ENCODE results near the gene CBX6.

Gene CBX6

DNA sequence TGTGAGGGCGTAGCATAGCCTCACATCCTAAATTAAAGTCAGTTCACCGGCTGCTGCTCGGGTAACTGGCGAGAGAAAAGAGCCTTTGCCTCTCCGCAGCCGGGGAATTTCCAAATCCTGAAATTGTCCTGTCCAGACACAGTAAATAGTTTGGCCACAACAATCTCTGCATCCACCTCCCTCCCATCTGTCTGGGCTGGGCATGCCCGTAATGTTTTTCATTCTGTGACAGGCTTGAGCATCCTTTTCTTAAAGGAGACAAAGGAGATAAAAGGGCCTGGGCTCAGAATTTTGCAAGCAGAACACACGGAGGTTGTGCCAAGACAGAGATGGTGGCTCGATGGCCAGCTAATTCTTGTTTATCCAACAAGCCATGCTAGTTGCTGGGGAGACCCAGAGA is 19.2 kb upstream of the CBX6 start:
- Histone ChIP-seq H3K27me3 (ENCODE audit: insufficient read depth, poor library complexity, severe bottlenecking) (no peaks in the 10 kb centered on the region), H3K9me3 (ENCODE audit: severe bottlenecking) (no peaks in the 10 kb centered on the region), H3K36me3 (ENCODE audit: low read depth) (no peaks in the 10 kb centered on the region), H3K4me1 (ENCODE audit: insufficient read depth, poor library complexity, severe bottlenecking) (no peaks in the 10 kb centered on the region), H3K27ac (ENCODE audit: poor library complexity, severe bottlenecking) (no peak overlapping the region), H3K4me3 (ENCODE audit: severe bottlenecking) (no peak overlapping the region)
- ATAC-seq (ENCODE audit: low read depth) (no peak), DNase-seq (ENCODE audit: low spot score) (no peak)
- TF ChIP-seq, protein P1, sequence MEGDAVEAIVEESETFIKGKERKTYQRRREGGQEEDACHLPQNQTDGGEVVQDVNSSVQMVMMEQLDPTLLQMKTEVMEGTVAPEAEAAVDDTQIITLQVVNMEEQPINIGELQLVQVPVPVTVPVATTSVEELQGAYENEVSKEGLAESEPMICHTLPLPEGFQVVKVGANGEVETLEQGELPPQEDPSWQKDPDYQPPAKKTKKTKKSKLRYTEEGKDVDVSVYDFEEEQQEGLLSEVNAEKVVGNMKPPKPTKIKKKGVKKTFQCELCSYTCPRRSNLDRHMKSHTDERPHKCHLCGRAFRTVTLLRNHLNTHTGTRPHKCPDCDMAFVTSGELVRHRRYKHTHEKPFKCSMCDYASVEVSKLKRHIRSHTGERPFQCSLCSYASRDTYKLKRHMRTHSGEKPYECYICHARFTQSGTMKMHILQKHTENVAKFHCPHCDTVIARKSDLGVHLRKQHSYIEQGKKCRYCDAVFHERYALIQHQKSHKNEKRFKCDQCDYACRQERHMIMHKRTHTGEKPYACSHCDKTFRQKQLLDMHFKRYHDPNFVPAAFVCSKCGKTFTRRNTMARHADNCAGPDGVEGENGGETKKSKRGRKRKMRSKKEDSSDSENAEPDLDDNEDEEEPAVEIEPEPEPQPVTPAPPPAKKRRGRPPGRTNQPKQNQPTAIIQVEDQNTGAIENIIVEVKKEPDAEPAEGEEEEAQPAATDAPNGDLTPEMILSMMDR (IDR thresholded peaks at IDR 0.05; ENCODE audit: poor library complexity, severe bottlenecking): no peak

DNA sequence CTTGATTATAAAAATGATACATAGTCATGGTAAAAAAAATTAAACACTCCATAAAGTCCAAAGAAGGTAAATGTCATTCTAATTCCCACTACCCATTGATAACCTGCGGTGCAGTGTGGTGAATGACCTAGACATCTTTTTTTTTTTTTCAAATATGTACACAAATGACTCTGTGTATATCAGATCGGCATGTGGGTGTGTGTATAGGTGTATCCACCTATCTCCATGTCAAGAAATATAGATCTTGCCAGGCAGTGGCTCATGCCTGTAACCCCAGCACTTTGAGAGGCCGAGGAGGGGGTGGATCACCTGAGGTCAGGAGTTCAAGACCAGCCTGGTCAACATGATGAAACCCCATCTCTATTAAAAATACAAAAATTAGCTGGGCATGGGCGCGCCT is 18.4 kb upstream of the CBX6 start:
- TF ChIP-seq, protein P1 (IDR thresholded peaks at IDR 0.05; ENCODE audit: poor library complexity, severe bottlenecking): no peak
- ATAC-seq (ENCODE audit: low read depth): peak; percentile 74
- Histone ChIP-seq H3K36me3 (ENCODE audit: low read depth) (no peaks in the 10 kb centered on the region), H3K4me1 (ENCODE audit: insufficient read depth, poor library complexity, severe bottlenecking) (no peaks in the 10 kb centered on the region), H3K27ac (ENCODE audit: poor library complexity, severe bottlenecking) (no peak overlapping the region), H3K9me3 (ENCODE audit: severe bottlenecking) (no peaks in the 10 kb centered on the region), H3K27me3 (ENCODE audit: insufficient read depth, poor library complexity, severe bottlenecking) (no peaks in the 10 kb centered on the region), H3K4me3 (ENCODE audit: severe bottlenecking) (no peak overlapping the region)
- DNase-seq (ENCODE audit: low spot score): no peak

DNA sequence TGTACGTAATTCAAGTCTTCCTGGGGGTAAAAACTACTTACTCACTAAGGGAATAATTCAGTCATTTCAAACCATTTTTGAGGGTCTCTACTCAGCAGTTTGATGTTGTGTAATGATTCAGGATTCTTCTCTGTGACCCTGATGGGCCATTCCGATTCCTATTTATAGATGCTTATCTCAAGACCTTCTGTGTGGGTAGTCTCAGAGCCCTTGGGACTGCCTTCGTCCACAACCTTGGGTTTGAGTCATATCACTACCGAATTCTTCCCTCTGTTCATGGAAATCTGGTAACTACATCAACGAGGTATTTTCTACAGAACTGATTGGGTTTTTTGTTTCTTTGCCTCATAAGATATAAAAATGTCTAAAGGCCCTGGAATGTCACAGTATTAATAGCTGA is 14.3 kb upstream of the CBX6 start:
- Histone ChIP-seq H3K27ac (ENCODE audit: poor library complexity, severe bottlenecking) (no peak overlapping the region), H3K36me3 (ENCODE audit: low read depth) (no peaks in the 10 kb centered on the region), H3K9me3 (ENCODE audit: severe bottlenecking) (no peaks in the 10 kb centered on the region), H3K4me1 (ENCODE audit: insufficient read depth, poor library complexity, severe bottlenecking) (peaks cover 2% of the 10 kb centered on the region), H3K4me3 (ENCODE audit: severe bottlenecking) (no peak overlapping the region), H3K27me3 (ENCODE audit: insufficient read depth, poor library complexity, severe bottlenecking) (no peaks in the 10 kb centered on the region)
- no peak for DNase-seq (ENCODE audit: low spot score)
- no peak for ATAC-seq (ENCODE audit: low read depth)
- TF ChIP-seq, protein P1 (IDR thresholded peaks at IDR 0.05; ENCODE audit: poor library complexity, severe bottlenecking): no peak

DNA sequence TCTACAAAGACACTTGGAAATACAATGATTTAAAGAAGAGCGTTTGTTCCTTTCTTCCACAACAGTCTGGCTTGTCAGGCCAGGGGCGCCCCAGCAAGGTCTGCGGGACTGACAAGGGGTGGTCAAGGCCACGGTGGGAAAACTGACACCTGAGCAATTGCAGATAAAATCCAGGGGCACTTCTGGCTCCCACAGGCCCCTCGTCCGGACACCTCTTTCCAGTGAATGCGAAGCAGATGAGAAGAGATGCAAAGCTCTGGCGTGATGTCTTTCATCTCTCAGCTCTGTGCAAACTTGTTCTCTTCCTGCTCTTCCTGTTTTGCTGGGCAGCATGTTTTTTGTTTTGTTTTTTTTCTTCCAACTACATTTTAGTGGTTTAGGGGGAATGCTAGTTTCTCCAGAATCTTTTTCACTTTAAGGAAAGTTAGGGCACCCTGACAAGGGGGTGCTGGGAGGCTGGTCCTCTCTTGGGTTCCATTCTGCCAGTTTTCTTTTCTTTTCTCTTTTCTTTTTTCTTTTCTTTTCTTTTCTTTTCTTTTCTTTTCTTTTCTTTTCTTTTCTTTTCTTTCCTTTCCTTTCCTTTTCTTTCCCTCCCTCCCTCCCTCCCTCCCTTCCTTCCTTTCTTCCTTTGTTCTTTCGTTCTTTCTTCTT is 11.1 kb upstream of the CBX6 start:
- H3K4me3 ChIP-seq (ENCODE audit: severe bottlenecking): no peak overlapping the region
- peaks cover 4% of the 10 kb centered on the region for H3K4me1 ChIP-seq (ENCODE audit: insufficient read depth, poor library complexity, severe bottlenecking)
- no peaks in the 10 kb centered on the region for H3K27me3 ChIP-seq (ENCODE audit: insufficient read depth, poor library complexity, severe bottlenecking)
- ATAC-seq (ENCODE audit: low read depth) (no peak), DNase-seq (ENCODE audit: low spot score) (no peak)
- TF ChIP-seq, protein P1 (IDR thresholded peaks at IDR 0.05; ENCODE audit: poor library complexity, severe bottlenecking): no peak
- no peaks in the 10 kb centered on the region for H3K9me3 ChIP-seq (ENCODE audit: severe bottlenecking)
- H3K36me3 ChIP-seq (ENCODE audit: low read depth): no peaks in the 10 kb centered on the region
- H3K27ac ChIP-seq (ENCODE audit: poor library complexity, severe bottlenecking): no peak overlapping the region
